Brain microvascular endothelial cell (primary cell): ENCODE measurements around the gene MIS12.

Source experiments
- DNase-seq: peaks from one replicate; pipeline ENCODE4 v3.0.0-alpha.2; 2020
- H3K27ac ChIP-seq: fragments of 250-450 bp; sonication (Bioruptor Pico); 2 replicates; pipeline ENCODE4 v1.5.1; 2020; ENCODE audit warnings: mild to moderate bottlenecking, moderate library complexity
- H3K27me3 ChIP-seq: fragments of 250-450 bp; sonication (Bioruptor Pico); replicated peaks from 2 replicates; pipeline ENCODE4 v1.5.1; 2020; ENCODE audit warnings: mild to moderate bottlenecking
- H3K36me3 ChIP-seq: fragments of 250-450 bp; sonication (Bioruptor Pico); replicated peaks from 2 replicates; pipeline ENCODE4 v1.5.1; 2020; ENCODE audit warnings: mild to moderate bottlenecking
- H3K4me3 ChIP-seq: 2 replicates; pipeline ENCODE4 v1.5.1; 2011; ENCODE audit warnings: low read depth, mild to moderate bottlenecking, control low read depth, low read length, moderate library complexity
- CTCF ChIP-seq: IDR thresholded peaks from 2 replicates; pipeline ENCODE4 v1.5.1; 2011; ENCODE audit warnings: low read depth, mild to moderate bottlenecking, moderate library complexity, low read length, control low read depth, inconsistent platforms; ENCODE audit errors: missing control alignments
- in situ Hi-C: cut with HindIII; loops from 2 replicates; pipeline ENCODE4 v1.10.0; 2017; ENCODE audit warnings: low sequenced_read_pairs, low pct_ligation_motif_present

Gene MIS12

GRCh38 chr17:5500589-5501391 is 14.4 kb downstream of the MIS12 start:
- Histone ChIP-seq H3K27me3 (no peaks in the 10 kb centered on the region), H3K27ac (no peak overlapping the region), H3K4me3 (peak overlapping the region; percentile 77), H3K36me3 (no peaks in the 10 kb centered on the region)
- in situ Hi-C loops: no loop called here
- peak; percentile 84 for DNase-seq
- TF ChIP-seq CTCF: no peak

GRCh38 chr17:5501685-5502084 is 15.3 kb downstream of the MIS12 start:
- no peak for TF ChIP-seq CTCF
- no peak overlapping the region for H3K4me3 ChIP-seq
- in situ Hi-C loops: no loop called here
- no peak for DNase-seq
- no peaks in the 10 kb centered on the region for H3K36me3 ChIP-seq
- H3K27ac ChIP-seq: no peak overlapping the region
- no peaks in the 10 kb centered on the region for H3K27me3 ChIP-seq

- in situ Hi-C loops: no loop called here
- DNase-seq: no peak
- H3K36me3 ChIP-seq: no peaks in the 10 kb centered on the region
Measured at GRCh38 chr17:5502552-5502951, 16.2 kb downstream of the MIS12 start.

GRCh38 chr17:5506307-5506706 is 19.9 kb downstream of the MIS12 start:
- in situ Hi-C loops: no loop called here
- no peak for TF ChIP-seq CTCF
- H3K27ac ChIP-seq: no peak overlapping the region
- H3K4me3 ChIP-seq: no peak overlapping the region
- H3K27me3 ChIP-seq: no peaks in the 10 kb centered on the region
- no peak for DNase-seq
- no peaks in the 10 kb centered on the region for H3K36me3 ChIP-seq

More at GRCh38 chr17:5502552-5502951, 16.2 kb downstream of the MIS12 start:
- Histone ChIP-seq H3K4me3 (no peak overlapping the region), H3K27me3 (no peaks in the 10 kb centered on the region), H3K27ac (no peak overlapping the region)
- no peak for TF ChIP-seq CTCF

GRCh38 chr17:5508810-5509209 is 22.4 kb downstream of the MIS12 start:
- H3K36me3 ChIP-seq: no peaks in the 10 kb centered on the region
- H3K27ac ChIP-seq: peak overlapping the region; percentile 87
- no peaks in the 10 kb centered on the region for H3K27me3 ChIP-seq
- no peak overlapping the region for H3K4me3 ChIP-seq
- in situ Hi-C loops: no loop called here
- DNase-seq: peak; percentile 94
- TF ChIP-seq CTCF: no peak

- TF ChIP-seq CTCF: no peak
- peak; percentile 86 for DNase-seq
- H3K27me3 ChIP-seq: no peaks in the 10 kb centered on the region
- no peaks in the 10 kb centered on the region for H3K36me3 ChIP-seq
- in situ Hi-C loops: no loop called here
- H3K27ac ChIP-seq: peak overlapping the region; percentile 87
- no peak overlapping the region for H3K4me3 ChIP-seq
Measured at GRCh38 chr17:5509482-5509881, 23.1 kb downstream of the MIS12 start.
